Endothelial cell (in vitro differentiated cells): ENCODE data around the gene P2RX2. TPM values are rescaled to one million over a fixed set of nuclear protein-coding genes. Genes with fewer than 3 reads are reported as not detected.

Source experiments
- DNase-seq: peaks from one replicate; pipeline ENCODE4 v3.0.0; 2021; ENCODE audit warnings: low spot score
- H3K27ac Mint-ChIP-seq: one replicate; pipeline ENCODE4 v1.8.0; 2021; ENCODE audit warnings: mixed read lengths, inconsistent platforms; ENCODE audit not compliant: unreplicated experiment
- H3K27me3 Mint-ChIP-seq: one replicate; pipeline ENCODE4 v1.8.0; 2021; ENCODE audit warnings: mild to moderate bottlenecking, moderate library complexity, mixed read lengths, inconsistent platforms; ENCODE audit not compliant: unreplicated experiment
- H3K36me3 Mint-ChIP-seq: one replicate; pipeline ENCODE4 v1.8.0; 2021; ENCODE audit warnings: mild to moderate bottlenecking, low read depth, mixed read lengths, inconsistent platforms; ENCODE audit not compliant: unreplicated experiment
- H3K4me1 Mint-ChIP-seq: one replicate; pipeline ENCODE4 v1.8.0; 2021; ENCODE audit warnings: mild to moderate bottlenecking, mixed read lengths, inconsistent platforms; ENCODE audit not compliant: unreplicated experiment
- H3K4me3 Mint-ChIP-seq: one replicate; pipeline ENCODE4 v1.8.0; 2021; ENCODE audit warnings: mild to moderate bottlenecking, mixed read lengths, inconsistent platforms; ENCODE audit not compliant: unreplicated experiment
- H3K9me3 Mint-ChIP-seq: one replicate; pipeline ENCODE4 v1.8.0; 2021; ENCODE audit warnings: mixed read lengths, inconsistent platforms; ENCODE audit not compliant: unreplicated experiment
- long read RNA-seq: library from polyadenylated mRNA; unstranded; transcript quantifications from one replicate; pipeline ENCODE4 v2.0.0, GENCODE V29; 2020; ENCODE audit not compliant: unreplicated experiment
- total RNA-seq: library from RNA; stranded (reverse); fragmentation: NEBNext Ultra II Directional; extraction: Animal tissue kit (Norgen Biotek cat#: 25700); gene quantifications from one replicate; pipeline ENCODE4 v1.2.1, GENCODE V29; 2021; ENCODE audit not compliant: unreplicated experiment
- TF ChIP-seq, protein P1 (sequence below): fragments of 200-600 bp; sonication (generic); IDR thresholded peaks from one replicate; pipeline ENCODE4 v1.5.0; 2021; ENCODE audit warnings: antibody characterized with exemption; ENCODE audit not compliant: unreplicated experiment

The P2RX2 gene
- total RNA-seq: not detected
- long read RNA-seq: 0 reads

GRCh38 chr12:132618683-132619043, at the start of gene P2RX2:
Gene P2RX2 (plus strand): TSS chr12:132618776. CDS start chr12:132618817, 41 bp downstream.
- TF ChIP-seq, protein P1, sequence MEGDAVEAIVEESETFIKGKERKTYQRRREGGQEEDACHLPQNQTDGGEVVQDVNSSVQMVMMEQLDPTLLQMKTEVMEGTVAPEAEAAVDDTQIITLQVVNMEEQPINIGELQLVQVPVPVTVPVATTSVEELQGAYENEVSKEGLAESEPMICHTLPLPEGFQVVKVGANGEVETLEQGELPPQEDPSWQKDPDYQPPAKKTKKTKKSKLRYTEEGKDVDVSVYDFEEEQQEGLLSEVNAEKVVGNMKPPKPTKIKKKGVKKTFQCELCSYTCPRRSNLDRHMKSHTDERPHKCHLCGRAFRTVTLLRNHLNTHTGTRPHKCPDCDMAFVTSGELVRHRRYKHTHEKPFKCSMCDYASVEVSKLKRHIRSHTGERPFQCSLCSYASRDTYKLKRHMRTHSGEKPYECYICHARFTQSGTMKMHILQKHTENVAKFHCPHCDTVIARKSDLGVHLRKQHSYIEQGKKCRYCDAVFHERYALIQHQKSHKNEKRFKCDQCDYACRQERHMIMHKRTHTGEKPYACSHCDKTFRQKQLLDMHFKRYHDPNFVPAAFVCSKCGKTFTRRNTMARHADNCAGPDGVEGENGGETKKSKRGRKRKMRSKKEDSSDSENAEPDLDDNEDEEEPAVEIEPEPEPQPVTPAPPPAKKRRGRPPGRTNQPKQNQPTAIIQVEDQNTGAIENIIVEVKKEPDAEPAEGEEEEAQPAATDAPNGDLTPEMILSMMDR: no peak
- Mint-ChIP-seq H3K27me3 (peaks cover 37% of the 10 kb centered on the region), H3K4me3 (peak within 1 kb of the TSS; percentile 85), H3K27ac (peak within 1 kb of the TSS; percentile 84), H3K9me3 (peaks cover 4% of the 10 kb centered on the region), H3K36me3 (peaks cover 20% of the 10 kb centered on the region), H3K4me1 (peaks cover 9% of the 10 kb centered on the region)
- no peak for DNase-seq

GRCh38 chr12:132568826-132569480, 49.6 kb upstream of the P2RX2 start:
- Mint-ChIP-seq H3K27me3 (peaks cover 4% of the 10 kb centered on the region), H3K9me3 (no peaks in the 10 kb centered on the region), H3K27ac (no peak overlapping the region), H3K36me3 (no peaks in the 10 kb centered on the region), H3K4me3 (no peak overlapping the region), H3K4me1 (no peaks in the 10 kb centered on the region)
- DNase-seq: no peak
- TF ChIP-seq, protein P1: no peak

GRCh38 chr12:132569856-132570480, 48.6 kb upstream of the P2RX2 start:
- DNase-seq: no peak
- Mint-ChIP-seq H3K4me3 (no peak overlapping the region), H3K4me1 (no peaks in the 10 kb centered on the region), H3K27me3 (peaks cover 4% of the 10 kb centered on the region), H3K9me3 (no peaks in the 10 kb centered on the region), H3K27ac (no peak overlapping the region), H3K36me3 (no peaks in the 10 kb centered on the region)
- TF ChIP-seq, protein P1: no peak

DNA sequence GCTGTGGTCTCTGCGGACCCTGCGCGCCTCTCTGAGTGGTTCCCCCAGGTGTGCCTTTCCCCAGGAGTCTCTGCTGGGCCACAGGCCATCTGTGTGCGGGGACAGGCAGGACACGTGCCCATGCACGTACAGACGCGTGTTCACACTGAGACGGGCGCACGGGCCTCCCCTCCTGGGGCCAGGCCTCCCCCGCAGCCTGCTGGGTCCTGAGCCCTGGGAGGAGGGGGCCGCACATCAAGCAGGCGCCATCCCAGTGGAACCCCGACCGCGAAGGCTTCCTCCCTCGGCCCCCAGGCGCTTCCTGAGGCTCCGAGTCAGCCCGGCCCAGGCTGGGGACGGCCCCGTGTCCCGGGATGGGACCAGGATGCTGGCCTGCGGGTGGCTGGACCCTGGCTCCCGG, 47.9 kb upstream of the P2RX2 start:
- H3K9me3 Mint-ChIP-seq: no peaks in the 10 kb centered on the region
- no peaks in the 10 kb centered on the region for H3K36me3 Mint-ChIP-seq
- no peaks in the 10 kb centered on the region for H3K4me1 Mint-ChIP-seq
- no peak overlapping the region for H3K4me3 Mint-ChIP-seq
- H3K27ac Mint-ChIP-seq: no peak overlapping the region
- peaks cover 8% of the 10 kb centered on the region for H3K27me3 Mint-ChIP-seq
- TF ChIP-seq, protein P1: no peak
- DNase-seq: no peak

DNA sequence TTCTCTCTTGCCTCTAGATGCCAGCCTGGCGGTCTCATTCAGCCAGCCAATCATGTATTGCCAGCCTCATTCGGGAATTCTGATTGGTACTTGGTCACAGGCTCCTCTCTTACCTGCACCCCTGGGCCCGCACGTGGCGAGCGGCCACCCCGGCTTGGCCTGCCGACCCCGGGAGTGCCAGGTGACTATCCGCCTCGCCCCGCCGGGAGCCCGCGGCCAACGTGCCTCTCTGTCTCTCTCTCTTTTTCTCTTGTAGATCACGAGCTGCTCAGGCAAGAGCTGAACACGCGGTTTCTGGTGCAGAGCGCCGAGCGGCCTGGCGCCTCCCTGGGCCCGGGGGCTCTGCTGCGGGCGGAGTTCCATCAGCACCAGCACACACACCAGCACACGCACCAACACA, 47.5 kb upstream of the P2RX2 start:
- Mint-ChIP-seq H3K27me3 (peaks cover 4% of the 10 kb centered on the region), H3K4me1 (no peaks in the 10 kb centered on the region), H3K4me3 (no peak overlapping the region), H3K27ac (no peak overlapping the region), H3K9me3 (no peaks in the 10 kb centered on the region), H3K36me3 (no peaks in the 10 kb centered on the region)
- DNase-seq: no peak
- TF ChIP-seq, protein P1: no peak
